BLaER1 treated with 17β-estradiol and CSF1 and Interleukin-3, amounts not matched to agents 10 nM and 100 nM (cell line): ENCODE data around the gene EHD4.

Source experiments
- H3K27ac ChIP-seq, 11 experiments: shearing (Covaris generic); formaldehyde crosslinking; 2 replicates each; pipeline ENCODE4 v1.8.1; 2022
- H3K27me3 ChIP-seq, 11 experiments: shearing (Covaris generic); formaldehyde crosslinking; 2 replicates each; pipeline ENCODE4 v1.8.1; 2022
- H3K36me3 ChIP-seq, 11 experiments: shearing (Covaris generic); formaldehyde crosslinking; 2 replicates each; pipeline ENCODE4 v1.8.1; 2022
- H3K4me1 ChIP-seq, 10 experiments: shearing (Covaris generic); formaldehyde crosslinking; 2 replicates each; pipeline ENCODE4 v1.8.1; 2022
- H3K4me2 ChIP-seq, 11 experiments: shearing (Covaris generic); formaldehyde crosslinking; 2 replicates each; pipeline ENCODE4 v1.8.1; 2022
- H3K4me3 ChIP-seq, 10 experiments: shearing (Covaris generic); formaldehyde crosslinking; 2 replicates each; pipeline ENCODE4 v1.8.1; 2022
- H3K9ac ChIP-seq, 11 experiments: shearing (Covaris generic); formaldehyde crosslinking; 2 replicates each; pipeline ENCODE4 v1.8.1; 2022
- H3K9me3 ChIP-seq, 11 experiments: shearing (Covaris generic); formaldehyde crosslinking; replicated peaks in 1 of 11; 2 replicates each; pipeline ENCODE4 v1.8.1; 2022
- H4K20me1 ChIP-seq, 11 experiments: shearing (Covaris generic); formaldehyde crosslinking; 2 replicates each; pipeline ENCODE4 v1.8.1; 2022
- Cebpa-rat ChIP-seq, 11 experiments: shearing (Covaris generic); IDR thresholded peaks; 2 replicates each; pipeline ENCODE4 v1.8.1; 2022

EHD4 gene

GRCh38 chr15:41919954-41920538, 52.3 kb downstream of the EHD4 start:
- peaks cover 87 to 100% (median 100%) of the 10 kb centered on the region in 10 experiments for H3K4me1 ChIP-seq
- no peak overlapping the region for H3K4me3 ChIP-seq
- no peaks in the 10 kb centered on the region for H3K27me3 ChIP-seq
- H3K9ac ChIP-seq = 0 out of 22 replicates have a peak overlapping the region, but pooled peaks of 1 of the 11 experiments have one; percentile 26
- peaks cover 0 to 24% (median 15%) of the 10 kb centered on the region in 11 experiments; a peak in 17 of 22 replicates for H3K9me3 ChIP-seq
- peak overlapping the region in 2 of 11 experiments; percentile 12 to 14; a peak in 1 of 22 replicates for H3K27ac ChIP-seq
- TF ChIP-seq Cebpa-rat (IDR thresholded peaks at IDR 0.05) = no peak
- H3K36me3 ChIP-seq = peaks cover 0 to 71% (median 29%) of the 10 kb centered on the region in 11 experiments; a peak in 18 of 22 replicates
- no peaks in the 10 kb centered on the region; a peak in 1 of 22 replicates for H4K20me1 ChIP-seq
- H3K4me2 ChIP-seq = peak overlapping the region in 10 of 11 experiments; percentile 13 to 96 (median 85); a peak in 18 of 22 replicates

- Histone ChIP-seq H3K4me3 (no peak overlapping the region), H3K4me1 (peaks cover 90 to 100% (median 100%) of the 10 kb centered on the region in 10 experiments), H4K20me1 (no peaks in the 10 kb centered on the region; a peak in 1 of 22 replicates), H3K9ac (0 out of 22 replicates have a peak overlapping the region, but pooled peaks of 1 of the 11 experiments have one; percentile 26), H3K27me3 (no peaks in the 10 kb centered on the region), H3K36me3 (peaks cover 0 to 64% (median 27%) of the 10 kb centered on the region in 11 experiments; a peak in 18 of 22 replicates), H3K4me2 (peak overlapping the region; percentile 80 to 96 (median 86); a peak in 21 of 22 replicates), H3K27ac (peak overlapping the region in 3 of 11 experiments; percentile 7 to 12 (median 12); a peak in 1 of 22 replicates), H3K9me3 (peaks cover 0 to 24% (median 15%) of the 10 kb centered on the region in 11 experiments; a peak in 17 of 22 replicates)
- no peak for TF ChIP-seq Cebpa-rat (IDR thresholded peaks at IDR 0.05)
These were observed 53.0 kb downstream of the EHD4 start for GRCh38 chr15:41919201-41919820.

- Histone ChIP-seq H3K36me3 (peaks cover 0 to 63% (median 31%) of the 10 kb centered on the region in 11 experiments; a peak in 18 of 22 replicates), H3K4me3 (no peak overlapping the region), H3K9ac (no peak overlapping the region), H3K27ac (peak overlapping the region in 1 of 11 experiments; percentile 57; a peak in 1 of 22 replicates), H4K20me1 (no peaks in the 10 kb centered on the region; a peak in 1 of 22 replicates), H3K4me2 (peak overlapping the region; percentile 80 to 96 (median 86)), H3K9me3 (peaks cover 0 to 24% (median 15%) of the 10 kb centered on the region in 11 experiments; a peak in 17 of 22 replicates), H3K27me3 (no peaks in the 10 kb centered on the region), H3K4me1 (peaks cover 90 to 100% (median 99%) of the 10 kb centered on the region in 10 experiments)
- no peak for TF ChIP-seq Cebpa-rat (IDR thresholded peaks at IDR 0.05)
These were observed 53.7 kb downstream of the EHD4 start for GRCh38 chr15:41918506-41919126.

GRCh38 chr15:41917767-41918430, 54.5 kb downstream of the EHD4 start:
- H3K27me3 ChIP-seq = no peaks in the 10 kb centered on the region
- no peak overlapping the region for H3K4me3 ChIP-seq
- peak overlapping the region; percentile 80 to 96 (median 86) for H3K4me2 ChIP-seq
- peaks cover 0 to 63% (median 31%) of the 10 kb centered on the region in 11 experiments; a peak in 18 of 22 replicates for H3K36me3 ChIP-seq
- H4K20me1 ChIP-seq = no peaks in the 10 kb centered on the region; a peak in 1 of 22 replicates
- H3K4me1 ChIP-seq = peaks cover 87 to 100% (median 94%) of the 10 kb centered on the region in 10 experiments
- peaks cover 0 to 22% (median 14%) of the 10 kb centered on the region in 11 experiments; a peak in 17 of 22 replicates for H3K9me3 ChIP-seq
- H3K27ac ChIP-seq = peak overlapping the region in 6 of 11 experiments; percentile 16 to 86 (median 62); a peak in 7 of 22 replicates
- peak overlapping the region in 2 of 11 experiments; percentile 31 to 44; a peak in 3 of 22 replicates for H3K9ac ChIP-seq
- no peak for TF ChIP-seq Cebpa-rat (IDR thresholded peaks at IDR 0.05)

GRCh38 chr15:41915255-41915994, 56.9 kb downstream of the EHD4 start:
- Histone ChIP-seq H3K27ac (peak overlapping the region in 10 of 11 experiments; percentile 32 to 86 (median 62); a peak in 16 of 22 replicates), H3K36me3 (peaks cover 0 to 63% (median 34%) of the 10 kb centered on the region in 11 experiments; a peak in 16 of 22 replicates), H3K4me2 (peak overlapping the region; percentile 80 to 96 (median 86)), H3K9ac (peak overlapping the region in 4 of 11 experiments; percentile 18 to 70 (median 57); a peak in 5 of 22 replicates), H4K20me1 (peaks cover 0 to 6% (median 0%) of the 10 kb centered on the region in 11 experiments; a peak in 2 of 22 replicates), H3K9me3 (0 out of 22 replicates have a peak, but pooled peaks cover 0 to 3% (median 0%) of the 10 kb centered on the region in 11 experiments), H3K27me3 (no peaks in the 10 kb centered on the region), H3K4me3 (no peak overlapping the region), H3K4me1 (peaks cover 79 to 93% (median 86%) of the 10 kb centered on the region in 10 experiments)
- TF ChIP-seq Cebpa-rat (IDR thresholded peaks at IDR 0.05) = no peak

- Histone ChIP-seq H3K27ac (peak overlapping the region in 3 of 11 experiments; percentile 62 to 86 (median 79); a peak in 4 of 22 replicates), H3K9me3 (0 out of 22 replicates have a peak, but pooled peaks cover 0 to 3% (median 0%) of the 10 kb centered on the region in 11 experiments), H3K27me3 (no peaks in the 10 kb centered on the region), H3K9ac (no peak overlapping the region), H3K4me1 (peaks cover 77 to 92% (median 83%) of the 10 kb centered on the region in 10 experiments), H3K36me3 (peaks cover 2 to 63% (median 37%) of the 10 kb centered on the region in 11 experiments), H4K20me1 (peaks cover 0 to 6% (median 0%) of the 10 kb centered on the region in 11 experiments; a peak in 2 of 22 replicates), H3K4me2 (peak overlapping the region; percentile 80 to 96 (median 86)), H3K4me3 (no peak overlapping the region)
- TF ChIP-seq Cebpa-rat (IDR thresholded peaks at IDR 0.05) = no peak
These were observed 57.9 kb downstream of the EHD4 start for GRCh38 chr15:41914411-41914810.

GRCh38 chr15:41913256-41913655, 59.1 kb downstream of the EHD4 start:
- Histone ChIP-seq H3K4me2 (peak overlapping the region in 2 of 11 experiments; percentile 5 to 92; a peak in 2 of 22 replicates), H4K20me1 (peaks cover 0 to 11% (median 0%) of the 10 kb centered on the region in 11 experiments; a peak in 1 of 22 replicates), H3K27ac (no peak overlapping the region), H3K9ac (no peak overlapping the region), H3K4me1 (peaks cover 65 to 80% (median 72%) of the 10 kb centered on the region in 10 experiments), H3K27me3 (no peaks in the 10 kb centered on the region), H3K9me3 (no peaks in the 10 kb centered on the region), H3K36me3 (peaks cover 13 to 63% (median 37%) of the 10 kb centered on the region in 11 experiments), H3K4me3 (no peak overlapping the region)
- TF ChIP-seq Cebpa-rat (IDR thresholded peaks at IDR 0.05) = no peak
